KG1 (cell line): ENCODE measurements around the gene ENPP6.
"Not testable (repeated sequence)": the region's sequence is repeated elsewhere in the genome, so short reads cannot be mapped to it uniquely, and the experiment has no call there.

Experiments
- DNase-seq: peaks from one replicate; lab custom pipeline; 2025; lab: John Stamatoyannopoulos, UW

ENPP6 gene

GRCh38 chr4:184059099-184059498 is 158.6 kb downstream of the ENPP6 start:
- DNase-seq = no peak

- DNase-seq = no peak
These were observed 159.6 kb downstream of the ENPP6 start for GRCh38 chr4:184058026-184058425.

- no peak for DNase-seq
These were observed 160.8 kb downstream of the ENPP6 start for GRCh38 chr4:184056877-184057276.

DNA sequence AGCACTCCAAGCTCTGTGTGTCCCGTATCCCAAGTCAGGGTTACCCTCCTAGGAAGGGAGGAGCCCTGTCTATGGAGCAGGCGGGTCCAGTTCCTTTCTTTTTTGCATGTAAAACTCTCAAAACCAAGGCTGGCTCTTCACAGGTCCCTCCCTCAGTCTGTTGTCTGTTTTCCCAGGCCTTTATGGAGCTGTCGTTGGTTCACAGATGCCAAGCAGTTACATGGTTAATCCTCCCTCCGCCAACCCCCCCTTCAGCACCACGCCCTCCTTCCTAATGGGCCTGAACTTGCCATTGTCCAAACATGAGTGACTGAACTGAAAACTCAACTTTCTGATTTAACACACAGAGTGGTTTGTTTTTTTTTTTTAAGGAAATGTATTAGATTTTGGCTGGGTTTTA is 164.2 kb downstream of the ENPP6 start:
- DNase-seq = no peak

DNA sequence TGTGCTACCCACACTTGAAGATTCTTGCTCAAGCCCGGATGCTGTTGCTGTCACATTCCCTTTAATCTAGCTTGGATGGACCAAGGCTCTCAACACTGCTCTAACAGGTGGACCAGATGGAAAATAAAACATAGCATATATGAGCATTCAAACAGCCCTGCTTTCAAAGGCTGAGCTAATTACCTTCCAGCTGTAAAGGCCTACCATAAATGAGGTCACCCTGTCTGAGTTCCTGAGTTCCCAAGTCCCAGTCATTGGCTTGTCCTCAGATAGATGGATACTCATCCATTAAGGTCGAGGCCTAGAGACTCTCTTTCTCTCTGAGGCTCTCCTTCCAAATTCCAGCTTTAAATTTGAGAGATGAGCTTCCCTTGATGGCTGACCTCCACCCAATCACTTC is 165.1 kb downstream of the ENPP6 start:
- no peak for DNase-seq

DNA sequence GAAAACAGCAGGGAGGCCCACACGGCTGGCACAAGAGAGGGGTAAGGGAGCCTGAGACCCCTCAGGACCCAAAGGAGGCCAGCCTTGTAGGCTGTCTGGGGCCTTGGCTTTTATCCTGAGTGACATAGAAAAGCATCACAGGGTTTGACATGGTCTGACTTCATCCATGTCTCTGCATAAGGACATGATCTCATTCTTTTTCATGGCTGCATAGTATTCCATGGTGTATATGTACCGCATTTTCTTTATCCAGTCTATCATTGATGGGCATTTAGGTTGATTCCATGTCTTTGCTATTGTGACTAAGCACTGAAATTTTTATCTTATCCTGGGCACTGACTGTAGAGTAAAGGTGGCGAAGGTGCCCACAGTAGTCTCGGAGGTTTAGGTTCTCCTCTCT is 166.4 kb downstream of the ENPP6 start:
- not testable (repeated sequence) for DNase-seq

DNA sequence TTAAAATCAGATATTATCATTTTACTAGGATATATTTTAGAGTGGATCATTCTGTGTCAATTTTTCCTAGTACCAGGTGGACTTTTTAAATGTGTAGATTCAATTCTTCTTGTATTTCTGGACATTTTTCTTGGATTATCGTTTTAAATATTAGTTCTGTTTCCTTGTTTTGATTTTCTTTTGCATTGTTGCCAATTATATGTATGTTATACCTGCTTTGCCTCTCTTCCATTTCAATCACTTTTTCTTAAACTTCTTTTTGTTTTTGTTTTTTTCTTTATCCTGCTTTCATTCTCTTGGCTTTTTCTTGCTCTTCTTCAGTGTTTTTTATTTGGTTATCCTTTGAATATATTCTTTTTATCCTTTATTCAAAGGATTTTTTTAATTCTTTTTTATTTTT is 171.5 kb downstream of the ENPP6 start:
- DNase-seq = no peak

DNA sequence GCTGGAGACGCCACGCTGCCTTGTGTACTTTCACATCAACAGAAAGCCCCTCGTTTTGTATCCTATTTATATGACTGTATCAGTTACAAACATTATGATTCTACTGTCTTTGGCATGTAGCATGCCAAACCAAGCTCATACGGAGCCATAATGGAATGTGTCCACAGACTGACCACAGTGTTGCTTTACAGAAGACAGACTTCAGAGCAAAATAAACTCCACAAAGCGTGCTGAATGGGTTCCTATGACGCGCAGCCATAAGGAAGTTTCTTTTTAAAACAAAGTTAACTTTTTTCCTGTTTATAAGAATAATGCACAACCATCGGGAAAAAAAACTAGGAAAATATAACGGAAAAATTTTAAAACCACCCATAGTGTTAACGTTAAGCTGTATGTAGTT is 176.5 kb downstream of the ENPP6 start:
- no peak for DNase-seq

GRCh38 chr4:184039963-184040383 is 177.7 kb downstream of the ENPP6 start:
- DNase-seq = no peak
